Ramos (cell line): ENCODE measurements around the gene RHBDL3.
"Not testable (repeated sequence)": the region's sequence is repeated elsewhere in the genome, so short reads cannot be mapped to it uniquely, and the experiment has no call there.

Experiments
- in situ Hi-C: fragments of 300-500 bp; cut with MboI; formaldehyde crosslinking; loops from one replicate; pipeline ENCODE4 v1.14.3; 2022; ENCODE audit warnings: low sequenced_read_pairs; ENCODE audit not compliant: unreplicated experiment

Gene RHBDL3, protein sequence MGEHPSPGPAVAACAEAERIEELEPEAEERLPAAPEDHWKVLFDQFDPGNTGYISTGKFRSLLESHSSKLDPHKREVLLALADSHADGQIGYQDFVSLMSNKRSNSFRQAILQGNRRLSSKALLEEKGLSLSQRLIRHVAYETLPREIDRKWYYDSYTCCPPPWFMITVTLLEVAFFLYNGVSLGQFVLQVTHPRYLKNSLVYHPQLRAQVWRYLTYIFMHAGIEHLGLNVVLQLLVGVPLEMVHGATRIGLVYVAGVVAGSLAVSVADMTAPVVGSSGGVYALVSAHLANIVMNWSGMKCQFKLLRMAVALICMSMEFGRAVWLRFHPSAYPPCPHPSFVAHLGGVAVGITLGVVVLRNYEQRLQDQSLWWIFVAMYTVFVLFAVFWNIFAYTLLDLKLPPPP

DNA sequence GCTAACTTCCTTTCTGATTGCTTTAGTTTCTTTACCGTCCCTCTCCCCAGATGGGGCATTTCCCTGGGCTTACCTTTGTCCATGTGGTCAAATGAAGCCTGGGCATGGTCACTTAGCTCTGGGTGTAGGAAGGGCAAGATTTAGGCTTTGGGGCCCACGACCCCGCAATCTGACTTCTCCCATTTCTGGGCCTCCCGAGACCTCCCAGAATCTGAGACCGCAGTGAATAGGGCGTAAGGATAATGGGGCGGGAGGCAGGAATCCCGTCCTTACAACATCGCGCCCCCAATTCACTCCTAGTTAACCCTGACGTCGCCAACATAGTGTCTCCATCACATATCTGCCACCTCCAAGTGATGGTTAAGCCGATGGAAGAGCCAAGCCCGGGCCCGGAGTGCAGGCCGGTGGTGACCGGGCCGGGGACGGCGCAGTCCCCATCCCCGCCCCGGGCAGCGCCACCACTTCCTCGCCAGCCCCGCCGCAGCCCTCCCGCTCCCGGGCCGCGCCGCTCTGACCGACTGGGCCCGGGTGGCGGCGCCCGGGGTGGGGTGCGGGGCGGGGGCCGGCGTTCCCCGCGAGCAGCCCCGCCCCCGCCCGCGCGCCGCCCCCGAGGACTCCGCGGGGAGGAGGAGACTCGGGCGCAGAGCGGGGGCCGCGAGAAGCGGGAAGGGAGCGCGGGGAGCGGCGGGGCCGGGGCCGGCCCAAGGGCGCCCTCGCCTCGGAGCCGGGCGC lies at the start of gene RHBDL3:
TSS of gene RHBDL3 (plus strand) at position 641 of the 732 bp plus-strand sequence. CDS start 358 bp downstream, outside the sequence.
- in situ Hi-C loops, result no loop called here

DNA sequence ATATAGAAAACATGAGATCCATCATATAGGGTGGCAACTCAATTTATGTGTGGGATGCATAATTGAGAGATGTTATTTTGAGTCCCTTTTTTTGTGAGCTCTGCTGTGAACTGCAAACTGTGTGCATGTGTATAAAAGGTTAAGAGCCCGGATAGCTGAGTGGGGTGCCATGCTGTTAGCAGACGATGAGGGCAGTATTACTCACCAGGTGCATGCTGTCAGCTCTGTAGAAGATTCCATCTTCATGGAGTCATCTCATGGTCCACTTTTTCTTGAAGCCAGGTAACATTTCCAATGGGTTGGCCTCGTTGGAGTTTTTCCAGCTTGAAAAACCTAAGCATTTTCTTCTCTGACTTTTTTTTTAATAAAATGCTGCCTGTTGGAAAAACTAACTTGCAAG lies 43.0 kb upstream of the RHBDL3 start:
- in situ Hi-C loops, result no loop called here

DNA sequence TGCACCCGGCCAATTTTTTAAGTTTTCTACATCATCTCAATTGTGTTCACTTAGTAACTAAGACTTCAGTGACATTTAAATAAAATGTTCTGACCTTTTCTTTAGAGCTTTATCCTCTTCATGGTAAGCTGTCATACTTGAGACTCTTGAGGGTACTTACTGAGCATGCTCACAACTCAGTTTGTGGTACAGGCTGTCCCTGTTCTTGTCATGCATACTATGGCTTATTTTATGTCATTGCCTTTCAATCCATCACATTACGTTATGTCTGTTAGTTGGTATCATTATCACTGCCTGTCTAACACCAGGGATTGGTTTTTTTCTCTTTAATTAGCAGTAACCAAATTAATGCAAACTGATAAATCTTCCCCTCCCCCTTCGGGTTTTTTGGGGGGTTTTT lies 41.9 kb upstream of the RHBDL3 start:
- in situ Hi-C loops, result no loop called here

DNA sequence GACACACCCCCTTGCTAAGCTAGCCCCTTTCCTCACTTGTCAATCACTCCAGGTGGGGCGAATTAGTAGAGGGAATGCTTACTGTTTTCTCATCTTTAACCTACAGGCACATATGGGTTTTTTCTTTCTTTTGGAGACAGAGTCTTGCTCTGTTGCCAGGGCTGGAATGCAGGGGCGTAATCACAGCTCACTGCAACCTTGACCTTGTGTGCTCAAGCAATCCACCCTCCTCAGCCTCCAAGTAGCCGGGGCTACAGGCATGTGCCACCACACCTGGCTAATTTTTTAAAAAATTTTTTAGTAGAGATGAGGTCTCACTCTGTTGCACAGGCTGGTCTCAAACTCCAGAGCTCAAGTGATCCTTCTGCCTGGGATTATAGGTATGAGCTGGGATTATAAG lies 38.7 kb upstream of the RHBDL3 start:
- in situ Hi-C loops, result no loop called here

DNA sequence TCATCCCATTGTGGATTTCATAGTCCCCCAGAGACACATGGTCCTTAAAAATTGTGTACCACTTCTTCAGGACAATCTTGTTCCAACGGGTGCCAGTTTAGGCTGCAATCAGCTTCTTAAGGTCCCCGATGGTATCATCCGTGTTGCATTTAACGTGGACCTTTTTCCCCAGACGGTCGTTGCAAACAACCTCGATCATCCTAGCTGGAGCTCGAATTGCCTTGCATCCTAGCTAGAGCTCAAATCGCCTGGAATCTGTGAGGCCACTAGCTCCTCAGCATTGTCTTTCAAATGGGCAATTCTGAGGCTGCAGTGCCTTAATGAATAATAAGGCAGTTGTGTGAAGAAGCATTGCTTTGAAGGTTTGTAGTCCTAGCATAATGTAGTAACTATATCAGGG lies 37.7 kb upstream of the RHBDL3 start:
- in situ Hi-C loops, result no loop called here

DNA sequence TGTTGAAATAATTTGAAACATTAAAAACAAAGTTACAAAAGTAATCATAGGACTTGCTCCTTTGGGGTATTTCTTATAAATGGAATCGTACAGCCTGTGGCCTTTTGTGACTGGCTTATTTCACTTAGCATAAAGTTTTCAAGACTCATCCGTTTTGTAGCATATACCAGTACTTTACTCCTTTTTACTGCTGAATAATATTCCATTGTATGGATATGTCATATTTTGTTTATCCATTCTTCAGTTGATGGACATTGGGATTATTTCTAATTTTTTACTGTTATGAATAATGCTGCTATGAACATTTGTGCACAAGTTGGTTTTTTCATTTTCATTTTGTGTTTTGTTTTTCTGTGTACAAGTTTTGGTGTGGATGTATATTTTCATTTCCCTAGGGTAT lies 30.0 kb upstream of the RHBDL3 start:
- in situ Hi-C loops, result no loop called here

DNA sequence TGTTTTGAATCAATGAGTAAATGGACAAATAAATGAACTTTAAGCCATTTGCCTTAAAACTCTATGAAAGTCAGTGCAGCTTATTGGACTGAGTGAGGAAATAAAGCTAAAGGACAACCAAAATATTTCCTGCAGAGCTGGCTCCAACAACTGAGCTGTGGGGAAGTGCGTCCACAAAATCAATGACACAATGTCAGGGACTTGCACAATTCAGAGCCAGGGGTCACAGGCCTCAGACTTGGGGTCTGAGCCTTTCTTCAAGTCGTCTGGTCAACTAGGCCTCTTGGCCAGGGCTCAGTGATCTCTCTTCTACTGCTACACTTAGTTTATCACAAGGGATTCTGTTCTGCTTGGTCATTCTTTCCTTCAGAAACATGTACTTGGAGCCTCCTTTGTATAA lies 26.2 kb upstream of the RHBDL3 start:
- in situ Hi-C loops, result no loop called here

DNA sequence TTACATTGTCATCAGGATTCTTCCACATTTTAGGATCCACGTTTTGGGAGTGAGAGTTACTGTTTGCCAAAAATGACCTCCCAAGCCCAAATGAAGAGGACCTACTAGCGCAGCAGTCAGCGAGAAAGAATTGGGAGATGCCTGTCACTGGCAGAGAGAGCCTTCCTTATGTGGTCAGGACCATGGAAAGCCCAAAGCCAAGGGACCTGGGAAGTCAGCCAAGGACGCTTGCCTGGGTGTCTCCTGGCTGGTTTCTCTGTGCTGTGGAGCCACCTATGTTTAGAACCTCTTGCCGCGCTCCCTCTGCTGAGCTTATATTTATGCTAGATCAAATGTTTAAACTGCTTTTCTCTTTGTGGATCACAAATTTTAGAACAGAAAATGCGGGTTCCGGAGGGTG lies 24.9 kb upstream of the RHBDL3 start:
- in situ Hi-C loops, result no loop called here

DNA sequence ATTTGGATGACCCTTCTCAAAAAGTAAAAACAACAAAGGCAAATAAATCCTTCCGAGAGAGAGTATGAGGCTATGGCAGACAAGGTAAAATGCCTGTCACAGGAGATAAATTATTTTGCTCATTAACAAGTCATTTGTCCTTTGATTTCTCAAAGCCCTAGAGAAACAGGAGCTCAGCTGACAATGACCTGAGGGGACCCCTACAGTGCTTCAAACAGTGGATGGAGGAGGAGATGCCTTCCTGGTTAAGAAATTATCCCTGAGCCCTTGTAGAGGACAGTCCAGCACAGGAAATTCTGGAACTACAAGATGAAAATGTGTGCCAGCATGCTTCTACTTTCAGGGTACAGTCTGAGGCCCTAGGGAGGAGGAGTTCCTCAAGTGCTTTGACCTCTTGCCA lies 24.0 kb upstream of the RHBDL3 start:
- in situ Hi-C loops, result no loop called here

DNA sequence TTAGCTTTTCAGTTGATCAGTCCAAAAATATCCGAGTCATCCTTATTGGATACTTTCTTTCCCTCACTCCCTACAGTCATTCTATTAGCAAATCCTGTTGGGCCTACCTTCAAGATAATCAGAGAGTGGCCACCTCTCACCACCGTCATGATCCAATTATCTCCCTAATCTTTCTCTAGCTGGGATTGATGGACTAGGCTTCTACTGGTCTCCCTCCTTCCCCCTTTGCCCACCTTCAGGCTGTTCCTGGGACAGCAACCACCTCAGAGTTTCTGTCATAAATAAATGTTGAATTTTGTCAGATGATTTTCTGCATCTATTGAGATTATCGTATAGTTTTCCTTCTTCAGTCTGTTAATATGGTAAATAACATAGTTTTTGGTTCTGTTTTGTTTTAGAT lies 16.2 kb upstream of the RHBDL3 start:
- in situ Hi-C loops, result no loop called here

DNA sequence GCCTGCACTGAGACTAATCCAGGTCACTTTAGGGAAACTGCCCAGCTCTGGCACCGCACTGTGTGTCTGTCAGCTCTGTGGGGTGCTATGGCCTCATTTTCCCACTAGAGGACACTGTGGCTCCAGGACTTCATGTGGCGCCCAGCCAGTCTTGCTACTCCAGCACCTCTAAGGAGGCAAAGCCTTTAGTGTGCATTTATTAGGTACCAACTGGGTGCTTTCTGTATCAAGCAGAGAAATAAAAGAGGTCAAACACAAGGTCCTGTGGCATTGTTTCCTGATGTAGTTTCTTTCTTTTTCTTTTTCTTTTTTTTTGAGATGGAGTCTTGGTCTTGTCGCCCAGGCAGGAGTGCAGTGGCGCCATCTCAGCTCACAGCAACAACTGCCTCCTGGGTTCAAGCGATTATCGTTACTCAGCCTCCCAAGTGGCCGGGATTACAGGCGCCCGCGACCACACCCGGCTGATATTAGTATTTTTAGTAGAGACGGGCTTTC lies 12.5 kb upstream of the RHBDL3 start:
- in situ Hi-C loops, result no loop called here

DNA sequence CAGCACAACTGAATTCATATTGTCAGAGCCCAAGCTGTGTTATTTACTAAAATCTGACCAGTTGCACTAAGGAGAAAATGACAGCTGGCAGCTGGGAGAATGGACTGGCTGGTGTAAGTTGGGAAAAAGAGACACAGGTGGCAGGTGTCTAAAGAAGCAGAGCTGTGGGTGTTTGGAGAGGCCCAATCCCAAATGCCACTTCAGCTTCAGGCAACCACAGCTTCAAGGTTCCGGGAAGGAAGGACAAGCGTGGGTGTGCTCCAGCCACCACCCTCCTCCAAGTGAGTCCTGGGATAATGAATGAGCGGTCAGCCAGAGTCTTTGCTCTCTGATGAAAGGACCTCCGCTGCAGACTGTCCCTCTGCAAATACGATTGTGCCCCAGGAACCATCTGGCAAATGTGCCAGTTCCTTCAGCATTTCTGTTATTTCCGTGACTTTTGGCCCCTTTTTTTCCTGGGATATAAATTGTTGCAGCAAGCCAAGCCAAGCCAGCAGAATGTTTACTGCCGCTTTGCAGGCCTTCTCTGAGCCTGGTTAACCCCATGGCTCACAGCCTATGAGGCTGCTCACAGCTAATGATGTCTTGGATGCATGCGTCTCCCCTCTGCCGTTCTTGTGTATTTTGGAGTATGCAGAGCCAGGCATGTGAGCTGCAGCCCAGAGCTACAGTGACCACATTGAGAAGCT lies 9.5 kb upstream of the RHBDL3 start:
- in situ Hi-C loops, result loop anchor here (5.0 kb wide), 1 partner anchor 61 kb away; no protein-coding TSS in a partner anchor

DNA sequence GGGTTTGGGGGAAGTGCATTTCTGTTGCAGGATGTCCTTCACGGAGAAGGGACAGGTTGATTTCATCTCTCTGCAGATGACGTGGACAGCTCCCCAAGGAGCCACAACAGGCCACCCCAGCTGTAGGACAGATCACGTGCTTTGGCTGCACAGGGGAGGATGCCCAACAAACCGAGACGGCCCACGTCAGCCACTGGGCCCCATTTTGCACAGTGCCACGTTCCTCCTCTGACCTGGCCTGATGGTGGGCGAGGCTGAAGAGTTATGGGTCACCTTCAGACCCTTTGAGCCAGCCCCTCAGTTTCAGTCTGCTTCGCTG lies 9.0 kb upstream of the RHBDL3 start:
- in situ Hi-C loops, result loop anchor here (5.0 kb wide), 1 partner anchor 61 kb away; no protein-coding TSS in a partner anchor

DNA sequence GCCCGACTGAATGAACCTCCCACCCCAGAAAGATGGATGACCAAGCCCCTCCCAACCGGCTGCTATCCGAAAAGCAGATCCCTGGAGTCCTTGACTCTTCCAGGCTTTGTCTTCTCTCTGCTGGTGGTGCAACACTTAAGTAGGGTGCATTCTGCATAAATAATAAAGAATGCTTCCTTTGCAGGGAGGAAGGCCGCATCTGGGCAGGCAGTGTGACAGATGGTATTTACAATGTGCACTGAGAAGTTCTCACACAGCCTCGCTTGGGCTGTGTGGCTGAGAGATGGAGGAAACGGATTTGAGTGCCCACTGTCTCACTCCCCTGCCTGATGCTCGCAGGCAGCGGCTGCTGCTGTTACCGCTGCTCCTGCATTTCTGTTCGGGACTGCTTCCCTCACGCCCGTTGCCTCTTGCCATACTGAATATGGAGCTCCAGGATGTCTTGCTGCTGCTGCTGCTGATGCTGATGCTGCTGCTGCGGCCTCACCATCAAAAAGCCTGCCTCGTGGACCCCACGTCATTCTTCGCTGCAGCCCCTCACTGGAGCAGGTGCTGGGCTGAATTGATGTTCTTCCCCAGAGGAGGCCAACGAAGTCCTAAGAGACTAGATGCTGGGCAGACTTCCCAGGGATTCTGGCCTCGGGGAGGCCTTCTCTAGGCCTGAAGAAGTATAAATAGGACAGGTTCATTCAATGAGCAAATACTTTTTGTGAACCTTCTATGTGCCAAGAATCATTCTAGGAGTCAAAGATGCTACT lies 7.1 kb upstream of the RHBDL3 start:
- in situ Hi-C loops, result loop anchor here (5.0 kb wide), 1 partner anchor 59 kb away; no protein-coding TSS in a partner anchor

DNA sequence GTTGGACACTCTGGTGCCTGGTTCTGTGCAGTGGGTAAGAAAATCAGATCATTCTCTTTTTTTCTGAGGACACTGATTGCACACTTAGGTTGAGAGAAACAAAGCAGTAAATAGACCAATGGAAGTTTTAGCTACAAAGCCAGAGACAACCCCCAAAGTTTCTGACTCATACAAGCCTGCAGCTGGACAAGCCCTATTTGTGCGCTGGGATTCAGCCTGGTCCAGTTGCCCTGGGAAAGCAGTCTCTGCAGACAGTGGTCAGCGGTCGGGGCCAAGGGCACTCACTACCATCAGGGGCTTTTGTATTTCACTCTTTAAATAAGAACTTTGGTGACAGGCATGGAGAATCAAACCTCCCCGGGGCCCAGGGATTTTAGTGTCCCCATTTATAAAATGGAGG lies 6.0 kb upstream of the RHBDL3 start:
- in situ Hi-C loops, result loop anchor here (5.0 kb wide), 1 partner anchor 58 kb away; no protein-coding TSS in a partner anchor

DNA sequence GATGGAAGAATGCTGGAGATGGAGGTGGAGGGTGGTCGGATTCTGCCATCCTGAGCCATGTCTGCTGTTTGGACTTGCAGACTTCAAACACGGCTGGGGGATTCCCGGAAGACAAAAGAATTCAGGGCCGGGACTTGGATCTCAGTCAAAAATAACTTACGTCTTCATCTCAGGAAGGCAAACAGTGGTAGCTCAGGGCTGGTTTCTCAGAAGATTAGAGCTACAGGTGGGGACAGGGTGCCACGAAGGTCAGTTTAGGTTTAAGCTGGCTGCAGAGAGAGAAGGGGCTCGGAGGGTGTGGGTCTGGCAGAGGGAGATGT lies 4.3 kb upstream of the RHBDL3 start:
- in situ Hi-C loops, result no loop called here

DNA sequence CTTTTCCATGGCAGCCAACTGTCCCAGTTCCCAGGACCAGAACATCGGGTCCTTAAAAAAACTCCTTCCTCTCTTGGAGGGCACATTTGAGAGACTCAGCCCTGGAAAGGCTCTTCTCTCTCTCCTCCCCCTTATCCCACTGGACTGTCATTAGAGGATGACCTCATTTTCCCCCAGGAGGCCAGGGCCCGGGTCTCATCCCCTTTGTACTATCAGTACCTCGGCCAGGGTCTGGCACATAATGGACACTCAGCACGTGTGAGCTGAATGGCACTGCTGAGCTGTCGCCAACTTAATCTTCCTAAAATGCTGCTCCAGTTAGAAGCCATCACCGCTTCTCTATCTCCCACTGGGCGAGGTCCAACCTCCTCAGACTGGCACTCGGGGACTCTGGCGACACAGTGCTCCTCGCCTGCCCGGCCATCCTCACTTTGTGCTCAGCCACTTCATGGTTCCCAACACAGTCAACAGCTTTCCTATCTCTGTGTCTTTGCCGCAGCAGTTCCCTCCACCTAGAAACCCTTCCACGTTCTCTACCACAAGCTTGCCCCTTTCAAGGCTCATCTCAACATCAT lies 3.6 kb upstream of the RHBDL3 start:
- in situ Hi-C loops, result no loop called here

DNA sequence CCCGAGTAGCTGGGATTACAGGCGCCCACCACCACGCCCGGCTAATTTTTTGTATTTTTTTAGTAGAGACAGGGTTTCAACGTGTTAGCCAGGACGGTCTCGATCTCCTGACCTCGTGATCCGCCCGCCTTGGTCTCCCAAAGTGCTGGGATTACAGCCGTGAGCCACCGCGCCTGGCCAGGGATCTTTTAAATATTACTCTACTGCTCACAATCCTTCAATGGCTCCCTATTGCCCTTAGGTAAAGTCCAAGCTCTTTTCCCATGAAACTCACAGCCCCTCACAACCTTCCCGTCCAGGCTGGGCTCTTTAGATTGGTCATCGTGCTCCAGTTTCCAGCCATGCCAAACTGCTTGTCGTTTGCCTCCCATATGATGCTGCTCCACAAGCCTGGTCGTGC lies 2.1 kb upstream of the RHBDL3 start:
- in situ Hi-C loops, result not testable (repeated sequence)

DNA sequence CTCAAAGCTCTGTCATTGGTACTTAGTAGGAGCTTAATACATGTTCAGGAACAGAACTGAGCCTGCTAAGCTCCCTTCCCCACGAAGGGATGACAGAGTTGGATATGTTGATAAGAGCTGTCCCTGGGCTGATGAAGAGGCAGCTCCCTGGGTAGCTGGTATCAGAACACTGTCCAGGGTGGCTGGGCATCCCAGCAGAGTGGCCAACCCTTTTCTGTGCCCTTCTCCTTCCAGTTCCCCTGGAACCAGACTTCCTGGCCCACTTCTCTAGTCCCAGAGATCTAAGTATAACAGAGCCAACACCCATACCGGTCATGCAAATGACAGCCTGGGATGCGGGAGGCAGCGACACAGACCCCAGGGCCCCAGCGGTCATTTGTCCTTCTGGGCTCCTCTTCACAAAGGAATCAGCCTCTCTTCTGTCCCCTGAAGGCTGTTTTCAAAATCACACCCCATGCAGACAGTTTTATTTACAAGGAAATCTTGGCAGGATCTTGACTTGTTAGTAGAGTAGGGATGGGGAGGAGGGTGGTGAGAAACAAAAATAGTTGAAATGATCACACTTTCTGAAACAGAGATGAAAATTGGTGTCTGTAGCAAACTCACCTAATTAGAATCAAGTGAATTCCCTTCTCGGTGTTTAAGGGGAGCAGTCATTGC lies 1.4 kb upstream of the RHBDL3 start:
- in situ Hi-C loops, result no loop called here

DNA sequence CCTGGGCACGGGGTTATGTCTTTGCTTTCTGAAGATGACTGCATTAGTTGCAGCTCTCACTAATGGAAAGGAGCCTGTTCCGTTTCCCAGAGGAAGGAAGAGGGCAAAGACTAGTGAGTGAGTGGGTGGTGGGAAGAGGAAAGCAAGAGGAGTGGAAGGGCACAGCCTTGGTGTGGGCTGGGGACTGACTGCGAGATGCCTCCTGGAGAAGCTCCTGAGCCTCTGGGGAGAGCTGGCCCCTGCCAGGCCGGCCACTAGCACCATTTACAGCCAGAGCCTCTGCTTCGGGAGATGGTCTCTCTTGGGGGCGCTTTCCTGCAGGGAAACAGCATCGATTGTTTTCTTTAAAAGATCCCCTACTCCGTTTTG lies 825 bp upstream of the RHBDL3 start:
- in situ Hi-C loops, result no loop called here
